OCI-LY7 (cell line): Measurements from ENCODE around the gene RPL29. TPM values are rescaled to one million over a fixed set of nuclear protein-coding genes. Genes with fewer than 3 reads are reported as not detected.

Experiments used
- BruUV-seq: library from RNA; stranded (reverse); fragments of 400-500 nt; replicated peaks from 2 replicates; lab custom pipeline; 2021; lab: Mats Ljungman, UMichigan
- CTCF ChIA-PET: fragments of 300-600 bp; sonication (Branson Sonifier 250); formaldehyde crosslinking; loops from one replicate; lab custom pipeline; 2022; ENCODE audit warnings: antibody characterized with exemption; ENCODE audit not compliant: unreplicated experiment; lab: Charles Lee
- POLR2A ChIA-PET: fragments of 300-600 bp; sonication (Branson Sonifier 250); formaldehyde crosslinking; loops from one replicate; lab custom pipeline; 2022; ENCODE audit warnings: antibody characterized with exemption; lab: Charles Lee
- DNase-seq: peaks from one replicate; pipeline ENCODE4 v3.0.0-alpha.2; 2015; ENCODE audit warnings: low spot score
- H2AFZ ChIP-seq: fragments of 200-600 bp; sonication (generic), shearing (Covaris generic); 2 replicates; pipeline ENCODE4 v1.6.1; 2014; ENCODE audit warnings: mild to moderate bottlenecking, antibody characterized with exemption, low read length, moderate library complexity
- H3K27ac ChIP-seq: fragments of 200-600 bp; sonication (generic); 2 replicates; pipeline ENCODE4 v1.5.1; 2014; ENCODE audit warnings: mixed run types, low read depth, mild to moderate bottlenecking, moderate library complexity, low read length, inconsistent platforms; ENCODE audit not compliant: poor library complexity, severe bottlenecking
- H3K36me3 ChIP-seq: fragments of 200-600 bp; sonication (generic); 2 replicates; pipeline ENCODE4 v1.6.1; 2014; ENCODE audit warnings: mild to moderate bottlenecking, antibody characterized with exemption, low read length, moderate library complexity, mixed read lengths; ENCODE audit not compliant: insufficient read depth
- H3K4me1 ChIP-seq: fragments of 200-600 bp; sonication (generic); 2 replicates; pipeline ENCODE4 v1.5.1; 2014; ENCODE audit warnings: mild to moderate bottlenecking, low read length; ENCODE audit not compliant: insufficient read depth, poor library complexity, severe bottlenecking
- H3K4me2 ChIP-seq: fragments of 200-600 bp; sonication (generic); 2 replicates; pipeline ENCODE4 v1.6.1; 2014; ENCODE audit warnings: mild to moderate bottlenecking, low read length
- H3K4me3 ChIP-seq: fragments of 200-600 bp; sonication (generic); 2 replicates; pipeline ENCODE4 v1.5.1; 2014; ENCODE audit warnings: mild to moderate bottlenecking, low read depth, low read length; ENCODE audit not compliant: poor library complexity, severe bottlenecking
- H3K79me2 ChIP-seq: fragments of 200-600 bp; sonication (generic); 2 replicates; pipeline ENCODE4 v1.6.1; 2016; ENCODE audit warnings: low read depth, mild to moderate bottlenecking, low read length, moderate library complexity, mixed read lengths; ENCODE audit not compliant: insufficient read depth
- H3K9me2 ChIP-seq: fragments of 200-600 bp; sonication (generic); 2 replicates; pipeline ENCODE4 v1.6.1; 2016; ENCODE audit warnings: mild to moderate bottlenecking, low read length, mixed read lengths; ENCODE audit not compliant: insufficient read depth
- H3K9me3 ChIP-seq: fragments of 200-600 bp; sonication (generic); 2 replicates; pipeline ENCODE4 v1.6.1; 2014; ENCODE audit warnings: mild to moderate bottlenecking, mixed run types, low read length, mixed read lengths
- H4K20me1 ChIP-seq: fragments of 200-600 bp; sonication (generic); 2 replicates; pipeline ENCODE4 v1.6.1; 2014; ENCODE audit warnings: mild to moderate bottlenecking, antibody characterized with exemption, low read length, moderate library complexity, mixed read lengths; ENCODE audit not compliant: insufficient read depth
- CTCF ChIP-seq: fragments of 200-600 bp; sonication (generic); conservative IDR thresholded peaks from 2 replicates; pipeline ENCODE4 v1.5.1; 2014; ENCODE audit warnings: mild to moderate bottlenecking, antibody characterized with exemption, low read length, moderate library complexity, mixed read lengths
- EZH2phosphoT487 ChIP-seq: fragments of 200-600 bp; sonication (generic); IDR thresholded peaks from 2 replicates; pipeline ENCODE4 v1.6.1; 2018; ENCODE audit warnings: low read depth, borderline replicate concordance, mild to moderate bottlenecking, mixed run types, antibody characterized with exemption, low read length, moderate library complexity, mixed read lengths
- intact Hi-C: fragments of 100-400 bp; cut with micrococcal nuclease; formaldehyde crosslinking; loops from one replicate; pipeline ENCODE4 v1.10.0; 2022; ENCODE audit not compliant: unreplicated experiment
- total RNA-seq, 2 experiments: library from RNA; depleted of rRNA in 1 of 2; stranded (reverse); fragments of >200 nt in 1 of 2; shearing (Covaris generic) in 1 of 2; gene quantifications; 2 replicates each; pipeline ENCODE4 v1.2.3, GENCODE V29; 2014 to 2022

RPL29 gene
- total RNA-seq, 2 experiments from 2014 or later = 1,535 to 1,781 TPM

- Histone ChIP-seq H3K4me1 (peaks cover 3% of the 10 kb centered on the region), H3K9me2 (no peaks in the 10 kb centered on the region), H3K4me2 (no peak within 1 kb of the TSS), H3K36me3 (no peaks in the 10 kb centered on the region), H3K9me3 (no peaks in the 10 kb centered on the region), H3K79me2 (no peaks in the 10 kb centered on the region), H3K4me3 (no peak within 1 kb of the TSS), H3K27ac (no peak within 1 kb of the TSS), H2AFZ (no peak within 1 kb of the TSS), H4K20me1 (no peaks in the 10 kb centered on the region)
- no peak for DNase-seq
- BruUV-seq = no TSS peak
- POLR2A ChIA-PET = no interaction called here
- CTCF ChIA-PET = no interaction called here
- intact Hi-C loops = no loop called here
- no peak for TF ChIP-seq CTCF
- no peak for TF ChIP-seq EZH2phosphoT487
These were observed 40.4 kb downstream of the RPL29 start, which contains the start of gene GPR62 for GRCh38 chr3:51955175-51955892. Gene GPR62, plus strand, starts transcription at chr3:51955381. Its CDS starts 272 bp downstream, at chr3:51955653.

GRCh38 chr3:51954713-51955112, 41.0 kb downstream of the RPL29 start:
- intact Hi-C loops = no loop called here
- ChIA-PET CTCF (no interaction called here), POLR2A (no interaction called here)
- Histone ChIP-seq H4K20me1 (no peaks in the 10 kb centered on the region), H2AFZ (no peak overlapping the region), H3K9me2 (no peaks in the 10 kb centered on the region), H3K79me2 (no peaks in the 10 kb centered on the region), H3K4me3 (no peak overlapping the region), H3K4me1 (peaks cover 3% of the 10 kb centered on the region), H3K36me3 (no peaks in the 10 kb centered on the region), H3K4me2 (no peak overlapping the region), H3K27ac (no peak overlapping the region), H3K9me3 (no peaks in the 10 kb centered on the region)
- no peak for DNase-seq
- no TSS peak for BruUV-seq
- TF ChIP-seq CTCF (no peak), EZH2phosphoT487 (no peak)

GRCh38 chr3:51954105-51954504, 41.6 kb downstream of the RPL29 start:
- ChIA-PET CTCF (no interaction called here), POLR2A (no interaction called here)
- no peaks in the 10 kb centered on the region for H4K20me1 ChIP-seq
- H3K4me2 ChIP-seq = no peak overlapping the region
- TF ChIP-seq CTCF (no peak), EZH2phosphoT487 (no peak)
- no peak overlapping the region for H3K4me3 ChIP-seq
- no peaks in the 10 kb centered on the region for H3K9me2 ChIP-seq
- no TSS peak for BruUV-seq
- no peaks in the 10 kb centered on the region for H3K36me3 ChIP-seq
- no peak for DNase-seq
- intact Hi-C loops = no loop called here
- H3K27ac ChIP-seq = no peak overlapping the region
- no peak overlapping the region for H2AFZ ChIP-seq
- H3K4me1 ChIP-seq = peaks cover 3% of the 10 kb centered on the region
- H3K79me2 ChIP-seq = no peaks in the 10 kb centered on the region
- H3K9me3 ChIP-seq = no peaks in the 10 kb centered on the region
